ENCODE data around the gene LRRTM3.

DNA sequence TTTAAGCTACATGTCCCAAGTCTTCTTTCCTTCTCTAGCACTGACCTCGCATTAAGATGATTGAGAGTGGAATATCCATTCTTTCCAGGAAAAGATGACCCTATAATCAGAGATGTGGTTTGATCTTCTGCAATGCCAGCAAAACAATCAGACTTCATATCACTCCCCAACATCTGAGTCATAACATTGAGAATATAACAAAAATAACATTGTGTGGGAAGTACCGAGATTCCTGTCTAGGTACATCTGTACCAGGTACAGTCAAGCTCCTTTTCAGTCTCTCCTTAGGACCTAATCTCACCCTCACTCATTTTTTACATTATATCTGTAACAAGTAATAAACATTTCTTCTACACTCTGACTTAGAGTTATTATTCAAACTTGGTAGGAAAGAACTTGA is 201.6 kb downstream of the LRRTM3 start:
- no peak for TF ChIP-seq NFIC (IDR thresholded peaks at IDR 0.05; ENCODE audit: borderline replicate concordance)
- TF ChIP-seq, protein P1, sequence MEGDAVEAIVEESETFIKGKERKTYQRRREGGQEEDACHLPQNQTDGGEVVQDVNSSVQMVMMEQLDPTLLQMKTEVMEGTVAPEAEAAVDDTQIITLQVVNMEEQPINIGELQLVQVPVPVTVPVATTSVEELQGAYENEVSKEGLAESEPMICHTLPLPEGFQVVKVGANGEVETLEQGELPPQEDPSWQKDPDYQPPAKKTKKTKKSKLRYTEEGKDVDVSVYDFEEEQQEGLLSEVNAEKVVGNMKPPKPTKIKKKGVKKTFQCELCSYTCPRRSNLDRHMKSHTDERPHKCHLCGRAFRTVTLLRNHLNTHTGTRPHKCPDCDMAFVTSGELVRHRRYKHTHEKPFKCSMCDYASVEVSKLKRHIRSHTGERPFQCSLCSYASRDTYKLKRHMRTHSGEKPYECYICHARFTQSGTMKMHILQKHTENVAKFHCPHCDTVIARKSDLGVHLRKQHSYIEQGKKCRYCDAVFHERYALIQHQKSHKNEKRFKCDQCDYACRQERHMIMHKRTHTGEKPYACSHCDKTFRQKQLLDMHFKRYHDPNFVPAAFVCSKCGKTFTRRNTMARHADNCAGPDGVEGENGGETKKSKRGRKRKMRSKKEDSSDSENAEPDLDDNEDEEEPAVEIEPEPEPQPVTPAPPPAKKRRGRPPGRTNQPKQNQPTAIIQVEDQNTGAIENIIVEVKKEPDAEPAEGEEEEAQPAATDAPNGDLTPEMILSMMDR (IDR thresholded peaks at IDR 0.05): no peak
- no peak for TF ChIP-seq FOXM1 (IDR thresholded peaks at IDR 0.05; ENCODE audit: low read depth)
- TF ChIP-seq, protein P2, sequence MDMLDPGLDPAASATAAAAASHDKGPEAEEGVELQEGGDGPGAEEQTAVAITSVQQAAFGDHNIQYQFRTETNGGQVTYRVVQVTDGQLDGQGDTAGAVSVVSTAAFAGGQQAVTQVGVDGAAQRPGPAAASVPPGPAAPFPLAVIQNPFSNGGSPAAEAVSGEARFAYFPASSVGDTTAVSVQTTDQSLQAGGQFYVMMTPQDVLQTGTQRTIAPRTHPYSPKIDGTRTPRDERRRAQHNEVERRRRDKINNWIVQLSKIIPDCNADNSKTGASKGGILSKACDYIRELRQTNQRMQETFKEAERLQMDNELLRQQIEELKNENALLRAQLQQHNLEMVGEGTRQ (IDR thresholded peaks at IDR 0.05; ENCODE audit: borderline replicate concordance, low read depth, low read length): no peak
- no peak for TF ChIP-seq GABPA (IDR thresholded peaks at IDR 0.05; ENCODE audit: low read depth)
- TF ChIP-seq, protein P3, sequence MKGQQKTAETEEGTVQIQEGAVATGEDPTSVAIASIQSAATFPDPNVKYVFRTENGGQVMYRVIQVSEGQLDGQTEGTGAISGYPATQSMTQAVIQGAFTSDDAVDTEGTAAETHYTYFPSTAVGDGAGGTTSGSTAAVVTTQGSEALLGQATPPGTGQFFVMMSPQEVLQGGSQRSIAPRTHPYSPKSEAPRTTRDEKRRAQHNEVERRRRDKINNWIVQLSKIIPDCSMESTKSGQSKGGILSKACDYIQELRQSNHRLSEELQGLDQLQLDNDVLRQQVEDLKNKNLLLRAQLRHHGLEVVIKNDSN (IDR thresholded peaks at IDR 0.05; ENCODE audit: borderline replicate concordance, low read depth): no peak
